ENCODE measurements around the gene PRR5L.
A peak's percentile ranks its signal among the peaks of the same experiment; 100 is the strongest.

The PRR5L gene

GRCh38 chr11:36446135-36446534, 150.0 kb downstream of the PRR5L start:
- Histone ChIP-seq H2BK5ac (ENCODE audit: low read depth, low read length, poor library complexity) (no peak overlapping the region), H2BK12ac (ENCODE audit: low read length) (no peak overlapping the region), H2AFZ (ENCODE audit: insufficient read depth, low read length, poor library complexity) (no peak overlapping the region), H3K27ac (ENCODE audit: low read depth, low read length) (no peak overlapping the region), H3K9ac (ENCODE audit: low read length) (no peak overlapping the region), H2AK5ac (ENCODE audit: low read length) (no peak overlapping the region), H3K4ac (ENCODE audit: low read depth, low read length) (no peak overlapping the region), H2BK120ac (ENCODE audit: insufficient read depth, low read length, poor library complexity) (no peak overlapping the region), H3K79me1 (ENCODE audit: low read length) (no peaks in the 10 kb centered on the region), H3K14ac (ENCODE audit: low read length) (no peak overlapping the region), H4K12ac (ENCODE audit: low read depth, low read length) (no peak overlapping the region), H4K8ac (ENCODE audit: low read depth, low read length) (no peak overlapping the region), H3K9me3 (ENCODE audit: insufficient read depth, low read depth, low read length) (no peaks in the 10 kb centered on the region), H3K36me3 (ENCODE audit: control insufficient read depth in 1 of 2, insufficient read depth in 2 of 2, low read length in 2 of 2) (peaks cover 11 to 18% of the 10 kb centered on the region in 2 experiments), H3K18ac (ENCODE audit: low read length) (no peak overlapping the region), H3K4me3 (ENCODE audit: low read depth, low read length) (no peak overlapping the region), H3K27me3 (ENCODE audit: insufficient read depth, low read length) (no peaks in the 10 kb centered on the region), H3K79me2 (ENCODE audit: control insufficient read depth, insufficient read depth, low read length, poor library complexity) (no peaks in the 10 kb centered on the region), H4K91ac (ENCODE audit: low read depth, low read length) (no peak overlapping the region), H3K23ac (ENCODE audit: low read length) (no peak overlapping the region), H3K4me2 (ENCODE audit: low read length) (no peak overlapping the region), H3K4me1 (ENCODE audit: control insufficient read depth in 1 of 2, insufficient read depth in 2 of 2, low read length in 2 of 2) (no peaks in the 10 kb centered on the region)
- DNase-seq, result no peak
- WGBS (ENCODE audit: extremely low coverage, insufficient coverage, insufficient read length), result no CpG with 5 or more reads among the region's 7 CpGs

- H3K4ac ChIP-seq (ENCODE audit: low read depth, low read length), result no peak overlapping the region
- H2BK12ac ChIP-seq (ENCODE audit: low read length), result no peak overlapping the region
Observed at GRCh38 chr11:36447514-36447913, 151.4 kb downstream of the PRR5L start.

GRCh38 chr11:36447947-36448346, 151.9 kb downstream of the PRR5L start:
- Histone ChIP-seq H4K8ac (ENCODE audit: low read depth, low read length) (no peak overlapping the region), H3K27ac (ENCODE audit: low read depth, low read length) (no peak overlapping the region), H3K4ac (ENCODE audit: low read depth, low read length) (no peak overlapping the region), H3K27me3 (ENCODE audit: insufficient read depth, low read length) (no peaks in the 10 kb centered on the region), H4K12ac (ENCODE audit: low read depth, low read length) (no peak overlapping the region), H2BK5ac (ENCODE audit: low read depth, low read length, poor library complexity) (no peak overlapping the region), H3K9me3 (ENCODE audit: insufficient read depth, low read depth, low read length) (no peaks in the 10 kb centered on the region), H2BK120ac (ENCODE audit: insufficient read depth, low read length, poor library complexity) (no peak overlapping the region), H3K4me2 (ENCODE audit: low read length) (no peak overlapping the region), H2BK12ac (ENCODE audit: low read length) (no peak overlapping the region), H3K36me3 (ENCODE audit: control insufficient read depth in 1 of 2, insufficient read depth in 2 of 2, low read length in 2 of 2) (peaks cover 15 to 29% of the 10 kb centered on the region in 2 experiments), H3K4me3 (ENCODE audit: low read depth, low read length) (no peak overlapping the region), H3K18ac (ENCODE audit: low read length) (no peak overlapping the region), H3K14ac (ENCODE audit: low read length) (no peak overlapping the region), H2AK5ac (ENCODE audit: low read length) (no peak overlapping the region), H4K91ac (ENCODE audit: low read depth, low read length) (no peak overlapping the region), H3K9ac (ENCODE audit: low read length) (no peak overlapping the region), H3K79me2 (ENCODE audit: control insufficient read depth, insufficient read depth, low read length, poor library complexity) (no peaks in the 10 kb centered on the region), H2AFZ (ENCODE audit: insufficient read depth, low read length, poor library complexity) (no peak overlapping the region), H3K4me1 (ENCODE audit: control insufficient read depth in 1 of 2, insufficient read depth in 2 of 2, low read length in 2 of 2) (no peaks in the 10 kb centered on the region), H3K23ac (ENCODE audit: low read length) (no peak overlapping the region), H3K79me1 (ENCODE audit: low read length) (no peaks in the 10 kb centered on the region)
- no CpG with 5 or more reads among the region's 8 CpGs for WGBS (ENCODE audit: extremely low coverage, insufficient coverage, insufficient read length)
- DNase-seq, result peak; percentile 63 to 75

More at GRCh38 chr11:36447514-36447913, 151.4 kb downstream of the PRR5L start:
- no peak overlapping the region for H4K8ac ChIP-seq (ENCODE audit: low read depth, low read length)
- H3K79me1 ChIP-seq (ENCODE audit: low read length), result no peaks in the 10 kb centered on the region
- no peaks in the 10 kb centered on the region for H3K9me3 ChIP-seq (ENCODE audit: insufficient read depth, low read depth, low read length)
- no peak overlapping the region for H2AK5ac ChIP-seq (ENCODE audit: low read length)
- no peaks in the 10 kb centered on the region for H3K79me2 ChIP-seq (ENCODE audit: control insufficient read depth, insufficient read depth, low read length, poor library complexity)
- no peak overlapping the region for H4K91ac ChIP-seq (ENCODE audit: low read depth, low read length)
- no peak overlapping the region for H3K4me2 ChIP-seq (ENCODE audit: low read length)
- H3K27ac ChIP-seq (ENCODE audit: low read depth, low read length), result no peak overlapping the region
- no peak overlapping the region for H4K12ac ChIP-seq (ENCODE audit: low read depth, low read length)
- H3K36me3 ChIP-seq (ENCODE audit: control insufficient read depth in 1 of 2, insufficient read depth in 2 of 2, low read length in 2 of 2), result peaks cover 14 to 29% of the 10 kb centered on the region in 2 experiments
- H3K18ac ChIP-seq (ENCODE audit: low read length), result no peak overlapping the region
- H3K4me3 ChIP-seq (ENCODE audit: low read depth, low read length), result no peak overlapping the region
- no peak overlapping the region for H3K23ac ChIP-seq (ENCODE audit: low read length)
- WGBS (ENCODE audit: extremely low coverage, insufficient coverage, insufficient read length), result no CpG with 5 or more reads among the region's 2 CpGs
- H3K27me3 ChIP-seq (ENCODE audit: insufficient read depth, low read length), result no peaks in the 10 kb centered on the region
- no peak overlapping the region for H3K14ac ChIP-seq (ENCODE audit: low read length)
- no peak overlapping the region for H2BK120ac ChIP-seq (ENCODE audit: insufficient read depth, low read length, poor library complexity)
- no peak overlapping the region for H2AFZ ChIP-seq (ENCODE audit: insufficient read depth, low read length, poor library complexity)
- no peak for DNase-seq
- H3K4me1 ChIP-seq (ENCODE audit: control insufficient read depth in 1 of 2, insufficient read depth in 2 of 2, low read length in 2 of 2), result no peaks in the 10 kb centered on the region
- no peak overlapping the region for H3K9ac ChIP-seq (ENCODE audit: low read length)
- H2BK5ac ChIP-seq (ENCODE audit: low read depth, low read length, poor library complexity), result no peak overlapping the region

GRCh38 chr11:36449561-36450096, 153.5 kb downstream of the PRR5L start:
- H3K14ac ChIP-seq (ENCODE audit: low read length), result no peak overlapping the region
- H3K9me3 ChIP-seq (ENCODE audit: insufficient read depth, low read depth, low read length), result no peaks in the 10 kb centered on the region
- no peak overlapping the region for H2BK120ac ChIP-seq (ENCODE audit: insufficient read depth, low read length, poor library complexity)
- no peaks in the 10 kb centered on the region for H3K27me3 ChIP-seq (ENCODE audit: insufficient read depth, low read length)
- H4K8ac ChIP-seq (ENCODE audit: low read depth, low read length), result no peak overlapping the region
- no peak overlapping the region for H2AK5ac ChIP-seq (ENCODE audit: low read length)
- peaks cover 3 to 9% of the 10 kb centered on the region in 2 experiments for H3K4me1 ChIP-seq (ENCODE audit: control insufficient read depth in 1 of 2, insufficient read depth in 2 of 2, low read length in 2 of 2)
- no peak overlapping the region for H3K4me2 ChIP-seq (ENCODE audit: low read length)
- H3K18ac ChIP-seq (ENCODE audit: low read length), result no peak overlapping the region
- no peak overlapping the region for H3K27ac ChIP-seq (ENCODE audit: low read depth, low read length)
- DNase-seq, result no peak
- WGBS (ENCODE audit: extremely low coverage, insufficient coverage, insufficient read length), result no CpG with 5 or more reads among the region's 5 CpGs
- H4K12ac ChIP-seq (ENCODE audit: low read depth, low read length), result no peak overlapping the region
- H3K36me3 ChIP-seq (ENCODE audit: control insufficient read depth in 1 of 2, insufficient read depth in 2 of 2, low read length in 2 of 2), result peaks cover 17 to 32% of the 10 kb centered on the region in 2 experiments
- peaks cover 3% of the 10 kb centered on the region for H3K79me1 ChIP-seq (ENCODE audit: low read length)
- no peaks in the 10 kb centered on the region for H3K79me2 ChIP-seq (ENCODE audit: control insufficient read depth, insufficient read depth, low read length, poor library complexity)
- H3K4me3 ChIP-seq (ENCODE audit: low read depth, low read length), result no peak overlapping the region
- no peak overlapping the region for H2AFZ ChIP-seq (ENCODE audit: insufficient read depth, low read length, poor library complexity)
- H3K4ac ChIP-seq (ENCODE audit: low read depth, low read length), result no peak overlapping the region
- no peak overlapping the region for H3K23ac ChIP-seq (ENCODE audit: low read length)
- H4K91ac ChIP-seq (ENCODE audit: low read depth, low read length), result no peak overlapping the region
- H3K9ac ChIP-seq (ENCODE audit: low read length), result no peak overlapping the region
- no peak overlapping the region for H2BK5ac ChIP-seq (ENCODE audit: low read depth, low read length, poor library complexity)
- H2BK12ac ChIP-seq (ENCODE audit: low read length), result no peak overlapping the region

Data from trophoblast cell (in vitro differentiated cells and primary cell).